ENCODE results near the gene NFKBIL1.

- TF ChIP-seq, protein P1, sequence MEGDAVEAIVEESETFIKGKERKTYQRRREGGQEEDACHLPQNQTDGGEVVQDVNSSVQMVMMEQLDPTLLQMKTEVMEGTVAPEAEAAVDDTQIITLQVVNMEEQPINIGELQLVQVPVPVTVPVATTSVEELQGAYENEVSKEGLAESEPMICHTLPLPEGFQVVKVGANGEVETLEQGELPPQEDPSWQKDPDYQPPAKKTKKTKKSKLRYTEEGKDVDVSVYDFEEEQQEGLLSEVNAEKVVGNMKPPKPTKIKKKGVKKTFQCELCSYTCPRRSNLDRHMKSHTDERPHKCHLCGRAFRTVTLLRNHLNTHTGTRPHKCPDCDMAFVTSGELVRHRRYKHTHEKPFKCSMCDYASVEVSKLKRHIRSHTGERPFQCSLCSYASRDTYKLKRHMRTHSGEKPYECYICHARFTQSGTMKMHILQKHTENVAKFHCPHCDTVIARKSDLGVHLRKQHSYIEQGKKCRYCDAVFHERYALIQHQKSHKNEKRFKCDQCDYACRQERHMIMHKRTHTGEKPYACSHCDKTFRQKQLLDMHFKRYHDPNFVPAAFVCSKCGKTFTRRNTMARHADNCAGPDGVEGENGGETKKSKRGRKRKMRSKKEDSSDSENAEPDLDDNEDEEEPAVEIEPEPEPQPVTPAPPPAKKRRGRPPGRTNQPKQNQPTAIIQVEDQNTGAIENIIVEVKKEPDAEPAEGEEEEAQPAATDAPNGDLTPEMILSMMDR (IDR thresholded peaks at IDR 0.05): no peak
- no peak for TF ChIP-seq POLR2A (IDR thresholded peaks at IDR 0.05)
These were observed 3.8 kb upstream of the NFKBIL1 start for GRCh38 chr6:31543639-31544038.

All from testis (tissue), 2 donors.